Mesothelial cell of epicardium (in vitro differentiated cells): ENCODE measurements around the gene SCMH1. TPM values are rescaled to one million over a fixed set of nuclear protein-coding genes. Genes with fewer than 3 reads are reported as not detected.

Experiments
- DNase-seq, 2 experiments: peaks; one replicate each; pipeline ENCODE4 v3.0.0; 2021; ENCODE audit warnings: low spot score in 2 of 2; ENCODE audit not compliant: unreplicated experiment in 2 of 2
- H3K27ac Mint-ChIP-seq: 2 replicates; pipeline ENCODE4 v1.8.0; 2021; ENCODE audit warnings: mixed read lengths
- H3K27me3 Mint-ChIP-seq: 2 replicates; pipeline ENCODE4 v1.8.0; 2021; ENCODE audit warnings: low read depth, mixed read lengths
- H3K36me3 Mint-ChIP-seq: 2 replicates; pipeline ENCODE4 v1.8.0; 2021; ENCODE audit warnings: mixed read lengths
- H3K4me1 Mint-ChIP-seq: 2 replicates; pipeline ENCODE4 v1.8.0; 2021; ENCODE audit warnings: mixed read lengths
- H3K4me3 Mint-ChIP-seq: 2 replicates; pipeline ENCODE4 v1.8.0; 2021; ENCODE audit warnings: mild to moderate bottlenecking, moderate library complexity, mixed read lengths
- H3K9me3 Mint-ChIP-seq: 2 replicates; pipeline ENCODE4 v1.8.0; 2021; ENCODE audit warnings: mixed read lengths
- CTCF ChIP-seq: fragments of 200-600 bp; sonication (generic); IDR thresholded peaks from one replicate; pipeline ENCODE4 v1.5.0; 2021; ENCODE audit warnings: antibody characterized with exemption; ENCODE audit not compliant: unreplicated experiment
- total RNA-seq: library from RNA; stranded (reverse); gene quantifications from 3 replicates; pipeline ENCODE4 v1.2.1, GENCODE V29; 2021

SCMH1 gene
- total RNA-seq, 1 donor from 2014 or later, result 59.1 TPM

- TF ChIP-seq CTCF, result no peak
- no peaks in the 10 kb centered on the region for H3K9me3 Mint-ChIP-seq
- H3K27ac Mint-ChIP-seq, result no peak overlapping the region
- peaks cover 23% of the 10 kb centered on the region for H3K36me3 Mint-ChIP-seq
- H3K4me3 Mint-ChIP-seq, result no peak overlapping the region
- H3K27me3 Mint-ChIP-seq, result no peaks in the 10 kb centered on the region
- H3K4me1 Mint-ChIP-seq, result no peaks in the 10 kb centered on the region
- no peak for DNase-seq
Observed at GRCh38 chr1:41024953-41025352, 217.2 kb downstream of the SCMH1 start.

- no peak overlapping the region for H3K4me3 Mint-ChIP-seq
- H3K9me3 Mint-ChIP-seq, result no peaks in the 10 kb centered on the region
- no peak for TF ChIP-seq CTCF
- H3K4me1 Mint-ChIP-seq, result no peaks in the 10 kb centered on the region
- no peak for DNase-seq
- no peaks in the 10 kb centered on the region for H3K27me3 Mint-ChIP-seq
- no peak overlapping the region for H3K27ac Mint-ChIP-seq
- peaks cover 15% of the 10 kb centered on the region for H3K36me3 Mint-ChIP-seq
Observed at GRCh38 chr1:41023279-41023990, 218.7 kb downstream of the SCMH1 start.

DNA sequence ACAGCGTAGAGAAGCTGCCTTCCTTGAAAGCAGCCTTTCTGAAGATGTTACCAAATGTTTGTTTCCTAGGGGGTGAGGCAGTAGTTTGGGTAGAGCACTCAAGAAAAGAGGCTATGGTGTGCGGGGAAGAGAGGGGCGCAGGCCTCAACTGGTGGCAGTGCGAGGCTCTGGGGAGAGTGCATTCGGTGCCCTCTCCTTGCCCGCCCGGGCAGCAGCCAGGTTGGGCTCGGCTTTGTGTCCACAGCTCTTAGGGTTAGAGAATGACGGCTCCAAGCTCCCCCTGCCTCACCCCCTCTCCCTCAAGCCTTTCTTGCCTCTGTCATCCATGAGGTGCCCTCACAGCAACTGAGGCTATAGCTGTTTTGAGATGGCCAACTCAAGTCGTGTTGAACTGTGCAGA lies 219.7 kb downstream of the SCMH1 start:
- Mint-ChIP-seq H3K9me3 (no peaks in the 10 kb centered on the region), H3K27me3 (no peaks in the 10 kb centered on the region), H3K4me3 (no peak overlapping the region), H3K4me1 (no peaks in the 10 kb centered on the region), H3K27ac (no peak overlapping the region), H3K36me3 (peaks cover 9% of the 10 kb centered on the region)
- DNase-seq, result no peak
- no peak for TF ChIP-seq CTCF

DNA sequence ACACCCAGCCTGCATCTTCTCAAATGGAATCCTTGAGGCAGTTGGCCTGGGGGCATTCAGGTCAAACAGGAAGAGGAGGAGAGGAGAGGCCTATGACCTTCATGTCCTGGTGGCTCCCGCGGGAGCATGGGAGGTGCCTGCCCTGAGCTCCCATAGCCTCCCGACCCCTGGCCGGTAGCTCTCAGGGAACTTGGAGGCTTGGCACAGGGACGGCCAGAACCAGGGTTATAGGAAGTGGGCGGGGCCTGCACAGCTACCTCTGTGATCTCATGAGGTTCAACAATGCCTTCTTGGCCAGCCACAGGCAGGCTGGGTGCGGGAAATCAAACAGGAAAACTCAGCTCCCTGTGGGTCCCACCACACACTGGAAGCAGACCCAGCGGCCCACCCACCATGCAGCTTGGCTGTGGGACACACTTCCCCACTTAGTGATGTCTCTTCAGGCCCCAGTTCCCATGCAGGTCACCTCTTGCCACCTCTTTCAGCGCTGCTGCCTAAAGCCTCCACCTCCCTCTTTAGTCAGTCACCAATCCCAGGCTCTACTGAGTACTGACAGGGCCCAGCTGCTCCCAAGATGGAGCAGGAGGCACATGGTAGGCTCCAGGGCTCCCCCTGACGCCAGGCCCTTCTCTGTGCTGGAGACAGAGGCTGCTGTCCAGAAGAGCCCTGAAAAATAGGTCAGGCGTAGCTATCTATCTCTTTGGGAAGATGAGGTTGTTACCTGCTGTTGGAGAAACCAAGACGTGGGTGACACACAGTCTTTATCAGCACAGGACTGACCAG lies 220.4 kb downstream of the SCMH1 start, which contains the start of gene SLFNL1:
SLFNL1 (minus strand) TSS at position 200 of the 783 bp plus-strand sequence. CDS start 1,065 bp downstream, outside the sequence.
- peaks cover 8% of the 10 kb centered on the region for H3K36me3 Mint-ChIP-seq
- no peaks in the 10 kb centered on the region for H3K27me3 Mint-ChIP-seq
- no peak within 1 kb of the TSS for H3K4me3 Mint-ChIP-seq
- H3K4me1 Mint-ChIP-seq, result no peaks in the 10 kb centered on the region
- no peak for TF ChIP-seq CTCF
- H3K9me3 Mint-ChIP-seq, result no peaks in the 10 kb centered on the region
- no peak for DNase-seq
- H3K27ac Mint-ChIP-seq, result no peak within 1 kb of the TSS

- no peak for TF ChIP-seq CTCF
- H3K36me3 Mint-ChIP-seq, result peaks cover 3% of the 10 kb centered on the region
- no peak for DNase-seq
- no peaks in the 10 kb centered on the region for H3K4me1 Mint-ChIP-seq
- H3K27ac Mint-ChIP-seq, result no peak overlapping the region
- no peaks in the 10 kb centered on the region for H3K9me3 Mint-ChIP-seq
- no peak overlapping the region for H3K4me3 Mint-ChIP-seq
- no peaks in the 10 kb centered on the region for H3K27me3 Mint-ChIP-seq
Observed at GRCh38 chr1:41020654-41021053, 221.5 kb downstream of the SCMH1 start.
